GM12878 (cell line): ENCODE data around the gene WFDC9. TPM values are rescaled to one million over a fixed set of nuclear protein-coding genes. Genes with fewer than 3 reads are reported as not detected.

Experiments
- ATAC-seq: fragments of 200-7000 bp; cut with Tn5 transposase; 3 replicates; pipeline ENCODE4 v1.9.1; 2020; ENCODE audit warnings: mild to moderate bottlenecking, moderate library complexity
- BruUV-seq: library from RNA; stranded (reverse); fragments of 400-500 nt; replicated peaks from 2 replicates; lab custom pipeline; 2021; lab: Mats Ljungman, UMichigan
- CTCF ChIA-PET: fragments of 300-600 bp; sonication (Branson Sonifier 250); formaldehyde crosslinking; extraction: SDS; loops from one replicate; lab custom pipeline; 2021; ENCODE audit warnings: inconsistent platforms; lab: Yijun Ruan, JAX
- POLR2A ChIA-PET: fragments of 350-600 bp; formaldehyde crosslinking; extraction: SDS; loops from one replicate; lab custom pipeline; 2021; ENCODE audit warnings: inconsistent platforms; lab: Charles Lee
- RAD21 ChIA-PET: fragments of 300-600 bp; sonication (Branson Sonifier 250); formaldehyde crosslinking; loops from one replicate; lab custom pipeline; 2023; ENCODE audit warnings: antibody characterized with exemption; ENCODE audit not compliant: unreplicated experiment; lab: Charles Lee
- SMC1A ChIA-PET: fragments of 300-600 bp; sonication (Branson Sonifier 250); formaldehyde crosslinking; loops from one replicate; lab custom pipeline; 2023; ENCODE audit not compliant: unreplicated experiment, uncharacterized antibody; lab: Charles Lee
- DNase-seq: peaks from one replicate; pipeline ENCODE4 v3.0.0-alpha.2; 2011; ENCODE audit warnings: low read depth, low spot score
- FAIRE-seq: peaks from 3 replicates; lab custom pipeline; 2011; peaks lifted over from hg19 to GRCh38; lab: Jason Lieb, UNC
- H2AFZ ChIP-seq: 2 replicates; pipeline ENCODE4 v1.6.0; 2011; ENCODE audit warnings: low read depth, low read length, control low read depth; ENCODE audit not compliant: control insufficient read depth
- H3K27ac ChIP-seq: 2 replicates; pipeline ENCODE4 v1.5.1; 2011; ENCODE audit warnings: control low read depth; ENCODE audit not compliant: control insufficient read depth, insufficient read depth
- H3K27me3 ChIP-seq, 2 experiments: replicated peaks in 1 of 2; 2 replicates each; pipeline versions ENCODE4 v1.6.0 to v1.6.1; 2011; ENCODE audit warnings: low read length in 1 of 2; ENCODE audit not compliant: control insufficient read depth in 2 of 2, insufficient read depth in 2 of 2
- H3K36me3 ChIP-seq, 2 experiments: 2 replicates each; pipeline ENCODE4 v1.5.1; 2011; ENCODE audit warnings: low read length in 1 of 2; ENCODE audit not compliant: control insufficient read depth in 2 of 2, insufficient read depth in 2 of 2
- H3K4me1 ChIP-seq: 2 replicates; pipeline ENCODE4 v1.6.1; 2011; ENCODE audit warnings: mild to moderate bottlenecking, low read length, moderate library complexity, mixed read lengths; ENCODE audit not compliant: control insufficient read depth, insufficient read depth
- H3K4me2 ChIP-seq: 2 replicates; pipeline ENCODE4 v1.6.0; 2011; ENCODE audit warnings: control low read depth; ENCODE audit not compliant: control insufficient read depth, insufficient read depth
- H3K4me3 ChIP-seq: fragments of 200-600 bp; sonication (generic); 2 replicates; pipeline ENCODE4 v1.5.1; 2016
- H3K79me2 ChIP-seq: 2 replicates; pipeline ENCODE4 v1.6.0; 2011; ENCODE audit warnings: low read length; ENCODE audit not compliant: control insufficient read depth, insufficient read depth
- H3K9ac ChIP-seq: 2 replicates; pipeline ENCODE4 v1.8.0; 2011; ENCODE audit warnings: low read length, control low read depth, mixed read lengths; ENCODE audit not compliant: control insufficient read depth, insufficient read depth
- H3K9me3 ChIP-seq: replicated peaks from 3 replicates; pipeline ENCODE4 v1.5.1; 2011; ENCODE audit warnings: mild to moderate bottlenecking, low read length; ENCODE audit not compliant: control insufficient read depth, insufficient read depth
- H4K20me1 ChIP-seq: 2 replicates; pipeline ENCODE4 v1.6.0; 2011; ENCODE audit not compliant: control insufficient read depth, insufficient read depth
- ATF7 ChIP-seq: fragments of 450-650 bp; IDR thresholded peaks from 2 replicates; pipeline ENCODE4 v1.6.1; 2016; ENCODE audit warnings: low read depth, mild to moderate bottlenecking
- CBX3 ChIP-seq: fragments of 200-600 bp; sonication (generic); IDR thresholded peaks from 2 replicates; pipeline ENCODE4 v1.6.1; 2016; ENCODE audit warnings: low read depth, borderline replicate concordance
- CEBPZ ChIP-seq: fragments of 150-350 bp; IDR thresholded peaks from 2 replicates; pipeline ENCODE4 v1.6.1; 2016; ENCODE audit warnings: low read depth, low read length
- FOXK2 ChIP-seq: fragments of 450-650 bp; IDR thresholded peaks from 2 replicates; pipeline ENCODE4 v1.6.1; 2017; ENCODE audit warnings: mild to moderate bottlenecking, moderate library complexity
- MEF2B ChIP-seq: fragments of 450-650 bp; IDR thresholded peaks from 2 replicates; pipeline ENCODE4 v1.6.1; 2018; ENCODE audit warnings: mild to moderate bottlenecking, moderate library complexity; ENCODE audit not compliant: partially characterized antibody, poor library complexity, severe bottlenecking
- RUNX3 ChIP-seq: IDR thresholded peaks from 2 replicates; pipeline ENCODE4 v1.6.1; 2012; ENCODE audit warnings: low read length, inconsistent platforms
- STAT3 ChIP-seq: IDR thresholded peaks from 2 replicates; pipeline ENCODE4 v1.6.1; 2011; ENCODE audit warnings: low read depth, low read length, improper control_type of control experiment
- YY1 ChIP-seq: IDR thresholded peaks from 2 replicates; pipeline ENCODE4 v1.6.1; 2011; ENCODE audit warnings: low read depth, mild to moderate bottlenecking, low read length
- ZBTB40 ChIP-seq: fragments of 450-650 bp; IDR thresholded peaks from 2 replicates; pipeline ENCODE4 v1.6.1; 2016; ENCODE audit warnings: mild to moderate bottlenecking, moderate library complexity, borderline replicate concordance
- WGBS: methylation state at CpG from one replicate; pipeline ENCODE4 v1.1.6; 2016; ENCODE audit warnings: low lambda C conversion rate; ENCODE audit not compliant: insufficient replicate concordance, insufficient coverage; ENCODE audit errors: missing lambda C conversion rate; 5-methylcytosine and 5-hydroxymethylcytosine counted together
- in situ Hi-C: fragments of 300-500 bp; cut with MboI; formaldehyde crosslinking; loops from 9 replicates; pipeline ENCODE4 v1.14.3; 2018; ENCODE audit warnings: mixed read lengths
- intact Hi-C: fragments of 100-400 bp; cut with micrococcal nuclease; formaldehyde crosslinking; loops from one replicate; pipeline ENCODE4 v1.14.2; 2022; ENCODE audit not compliant: unreplicated experiment
- polyA plus RNA-seq, 11 experiments: library from polyadenylated mRNA; depleted of rRNA in 4 of 11; unstranded in 6 of 11; stranded (reverse) in 5 of 11; fragments of >200 nt; fragmentation: Nextera tagmentation in 4 of 11; fragmentation: Illumina TruSeq in 1 of 11; extraction: Ambion mirVana in 4 of 11; extraction: Trizol in 1 of 11; gene quantifications; 1 replicate in 1 of 11; 2 replicates in 10 of 11; pipeline versions ENCODE4 v1.2.1 to v1.2.3, GENCODE V29; 2011 to 2016; ENCODE audit warnings: inconsistent platforms in 2 of 11, missing spikeins in 2 of 11, low read depth in 1 of 11
- total RNA-seq, 4 experiments: library from RNA; depleted of rRNA in 3 of 4; stranded (reverse); fragments of >200 nt in 3 of 4; fragmentation: Illumina TruSeq in 1 of 4; extraction: Trizol in 1 of 4; gene quantifications; 2 replicates each; pipeline versions ENCODE4 v1.2.1 to v1.2.3, GENCODE V29; 2013 to 2021

WFDC9 gene
- total and polyA plus RNA-seq, 10 of the 15 experiments (the other 5 are each of a cell fraction or from before 2014, with no cell fraction given) = not detected

- Histone ChIP-seq H2AFZ (no peak overlapping the region), H3K79me2 (no peaks in the 10 kb centered on the region), H3K9me3 (no peaks in the 10 kb centered on the region), H3K4me3 (no peak overlapping the region), H3K9ac (no peak overlapping the region), H3K27ac (no peak overlapping the region), H3K4me2 (no peak overlapping the region), H3K36me3 (no peaks in the 10 kb centered on the region), H3K27me3 (no peaks in the 10 kb centered on the region), H4K20me1 (no peaks in the 10 kb centered on the region), H3K4me1 (no peaks in the 10 kb centered on the region)
- BruUV-seq = no TSS peak
- ChIA-PET SMC1A (no interaction called here), POLR2A (no interaction called here), RAD21 (interaction anchor here (0.6 kb wide), 1 partner anchor 121 kb away, joined by 3 read pairs; no protein-coding TSS in a partner anchor), CTCF (no interaction called here)
- no peak for ATAC-seq
- DNase-seq = no peak
- FAIRE-seq = no peak
- intact Hi-C loops (no loop called here), in situ Hi-C loops (no loop called here)
- 51% methylated on average over 6 of the region's 6 CpGs for WGBS
- no peak for TF ChIP-seq ATF7
These were observed 18.3 kb upstream of the WFDC9 start for GRCh38 chr20:45649312-45649863.

- H3K79me2 ChIP-seq = no peaks in the 10 kb centered on the region
- H2AFZ ChIP-seq = no peak overlapping the region
- H3K36me3 ChIP-seq = no peaks in the 10 kb centered on the region
- intact Hi-C loops (no loop called here), in situ Hi-C loops (no loop called here)
- ATAC-seq (no peak), FAIRE-seq (no peak), DNase-seq (no peak)
- no TSS peak for BruUV-seq
- no peak overlapping the region for H3K4me2 ChIP-seq
- no peaks in the 10 kb centered on the region for H3K9me3 ChIP-seq
- no peak overlapping the region for H3K9ac ChIP-seq
- ChIA-PET CTCF (interaction anchor here (0.7 to 1.0 kb wide), 2 partner anchors 18 to 450 kb away, joined by 3 read pairs; partner anchors contain the start of gene WFDC10A), RAD21 (no interaction called here), POLR2A (no interaction called here), SMC1A (no interaction called here)
- no peak overlapping the region for H3K27ac ChIP-seq
- 0% methylated on average over 1 of the region's 1 CpG for WGBS
- H3K4me3 ChIP-seq = no peak overlapping the region
- H4K20me1 ChIP-seq = no peaks in the 10 kb centered on the region
- H3K4me1 ChIP-seq = no peaks in the 10 kb centered on the region
- no peaks in the 10 kb centered on the region for H3K27me3 ChIP-seq
- no peak for TF ChIP-seq CBX3
- TF ChIP-seq ZBTB40 = no peak
- TF ChIP-seq MEF2B = no peak
- TF ChIP-seq RUNX3 = no peak
- TF ChIP-seq CEBPZ = no peak
- TF ChIP-seq YY1 = no peak
- TF ChIP-seq FOXK2 = no peak
- no peak for TF ChIP-seq STAT3
These were observed 16.5 kb upstream of the WFDC9 start for GRCh38 chr20:45647441-45648050.
